Stimulated activated naive B cell treated with anti-CD40 and anti-IgM and Interleukin-4, amounts not matched to agents 10 μg/mL and 1 μg/mL and 100 μg/mL, for 72 hours (primary cell): Measurements from ENCODE around the gene RORC.

ENCODE experiments used
- ATAC-seq, 2 donors: fragments of 150-1000 bp; cut with Tn5 transposase; replicated peaks; 2 replicates each; pipeline ENCODE4 v1.10.0; 2021; ENCODE audit warnings: moderate library complexity in 1 of 2
- DNase-seq: peaks from one replicate; pipeline ENCODE4 v3.0.0; 2021
- H3K27ac Mint-ChIP-seq: one replicate; pipeline ENCODE4 v1.8.0; 2022; ENCODE audit warnings: mild to moderate bottlenecking, mixed read lengths
- H3K27me3 Mint-ChIP-seq, 2 donors: one replicate each; pipeline ENCODE4 v1.8.0; 2022; ENCODE audit warnings: mixed read lengths in 2 of 2
- H3K36me3 Mint-ChIP-seq, 2 donors: one replicate each; pipeline ENCODE4 v1.8.0; 2022; ENCODE audit warnings: mixed read lengths in 2 of 2, mild to moderate bottlenecking in 1 of 2
- H3K4me1 Mint-ChIP-seq, 2 donors: one replicate each; pipeline ENCODE4 v1.8.0; 2022; ENCODE audit warnings: mixed read lengths in 2 of 2, mild to moderate bottlenecking in 1 of 2
- H3K4me3 Mint-ChIP-seq, 2 donors: one replicate each; pipeline ENCODE4 v1.8.0; 2022; ENCODE audit warnings: mild to moderate bottlenecking in 2 of 2, mixed read lengths in 2 of 2, moderate library complexity in 1 of 2
- H3K9me3 Mint-ChIP-seq, 2 donors: one replicate each; pipeline ENCODE4 v1.8.0; 2022; ENCODE audit warnings: mixed read lengths in 2 of 2, mild to moderate bottlenecking in 1 of 2

The RORC gene

GRCh38 chr1:151839457-151840403, 8.1 kb upstream of the RORC start, which contains the start of gene C2CD4D:
Gene C2CD4D (minus strand): TSS chr1:151839820. CDS start chr1:151838989, 831 bp downstream.
- ATAC-seq (peak; percentile 54 to 60), DNase-seq (peak; percentile 50)
- Mint-ChIP-seq H3K27ac (peak within 1 kb of the TSS; percentile 84), H3K4me1 (peaks cover 27 to 48% of the 10 kb centered on the region in 2 donors), H3K27me3 (peaks cover 8 to 31% of the 10 kb centered on the region in 2 donors), H3K36me3 (peaks cover 4 to 8% of the 10 kb centered on the region in 2 donors), H3K4me3 (peak within 1 kb of the TSS; percentile 84 to 87), H3K9me3 (no peaks in the 10 kb centered on the region)

- peak overlapping the region; percentile 26 for H3K27ac Mint-ChIP-seq
- DNase-seq: no peak
- H3K27me3 Mint-ChIP-seq: peaks cover 8 to 31% of the 10 kb centered on the region in 2 donors
- peaks cover 27 to 41% of the 10 kb centered on the region in 2 donors for H3K4me1 Mint-ChIP-seq
- no peaks in the 10 kb centered on the region for H3K9me3 Mint-ChIP-seq
- ATAC-seq: no peak
- peaks cover 0 to 3% of the 10 kb centered on the region in 2 donors for H3K36me3 Mint-ChIP-seq
- peak overlapping the region; percentile 84 to 87 for H3K4me3 Mint-ChIP-seq
Measured at GRCh38 chr1:151839082-151839412, 7.4 kb upstream of the RORC start.

GRCh38 chr1:151838222-151839081, 6.8 kb upstream of the RORC start:
- peak overlapping the region; percentile 26 for H3K27ac Mint-ChIP-seq
- peaks cover 0 to 3% of the 10 kb centered on the region in 2 donors for H3K36me3 Mint-ChIP-seq
- peak overlapping the region; percentile 84 to 87 for H3K4me3 Mint-ChIP-seq
- H3K4me1 Mint-ChIP-seq: peaks cover 26 to 41% of the 10 kb centered on the region in 2 donors
- DNase-seq (peak; percentile 46), ATAC-seq (peak; percentile 28 to 40)
- H3K27me3 Mint-ChIP-seq: peaks cover 8 to 31% of the 10 kb centered on the region in 2 donors
- no peaks in the 10 kb centered on the region for H3K9me3 Mint-ChIP-seq

GRCh38 chr1:151837884-151838221, 6.3 kb upstream of the RORC start:
- no peak for DNase-seq
- Mint-ChIP-seq H3K4me1 (peaks cover 22 to 40% of the 10 kb centered on the region in 2 donors), H3K36me3 (peaks cover 0 to 3% of the 10 kb centered on the region in 2 donors), H3K27ac (peak overlapping the region; percentile 75), H3K27me3 (peaks cover 8 to 31% of the 10 kb centered on the region in 2 donors), H3K9me3 (no peaks in the 10 kb centered on the region), H3K4me3 (peak overlapping the region; percentile 80 to 84)
- ATAC-seq: no peak

GRCh38 chr1:151837197-151837596, 5.6 kb upstream of the RORC start:
- peaks cover 22 to 40% of the 10 kb centered on the region in 2 donors for H3K4me1 Mint-ChIP-seq
- H3K9me3 Mint-ChIP-seq: no peaks in the 10 kb centered on the region
- peak; percentile 3 for ATAC-seq
- peaks cover 8 to 31% of the 10 kb centered on the region in 2 donors for H3K27me3 Mint-ChIP-seq
- peak overlapping the region; percentile 80 to 84 for H3K4me3 Mint-ChIP-seq
- peaks cover 0 to 3% of the 10 kb centered on the region in 2 donors for H3K36me3 Mint-ChIP-seq
- H3K27ac Mint-ChIP-seq: peak overlapping the region; percentile 56
- DNase-seq: no peak

GRCh38 chr1:151835596-151835995, 4.0 kb upstream of the RORC start:
- H3K36me3 Mint-ChIP-seq: no peaks in the 10 kb centered on the region
- ATAC-seq (no peak), DNase-seq (no peak)
- peaks cover 26 to 49% of the 10 kb centered on the region in 2 donors for H3K4me1 Mint-ChIP-seq
- H3K4me3 Mint-ChIP-seq: no peak overlapping the region
- H3K9me3 Mint-ChIP-seq: no peaks in the 10 kb centered on the region
- no peak overlapping the region for H3K27ac Mint-ChIP-seq
- H3K27me3 Mint-ChIP-seq: peaks cover 13 to 37% of the 10 kb centered on the region in 2 donors

GRCh38 chr1:151834239-151834638, 2.6 kb upstream of the RORC start:
- peaks cover 24 to 44% of the 10 kb centered on the region in 2 donors for H3K4me1 Mint-ChIP-seq
- H3K36me3 Mint-ChIP-seq: no peaks in the 10 kb centered on the region
- no peaks in the 10 kb centered on the region for H3K9me3 Mint-ChIP-seq
- H3K27ac Mint-ChIP-seq: no peak overlapping the region
- H3K27me3 Mint-ChIP-seq: peaks cover 22 to 35% of the 10 kb centered on the region in 2 donors
- H3K4me3 Mint-ChIP-seq: no peak overlapping the region
- no peak for ATAC-seq
- DNase-seq: no peak

- no peak for DNase-seq
- Mint-ChIP-seq H3K4me3 (no peak overlapping the region), H3K27me3 (peaks cover 26 to 39% of the 10 kb centered on the region in 2 donors), H3K27ac (no peak overlapping the region), H3K9me3 (no peaks in the 10 kb centered on the region), H3K36me3 (no peaks in the 10 kb centered on the region), H3K4me1 (peaks cover 29 to 47% of the 10 kb centered on the region in 2 donors)
- no peak for ATAC-seq
Measured at GRCh38 chr1:151833172-151833900, 1.7 kb upstream of the RORC start.

- Mint-ChIP-seq H3K4me1 (peaks cover 33 to 49% of the 10 kb centered on the region in 2 donors), H3K4me3 (no peak overlapping the region), H3K27ac (no peak overlapping the region), H3K9me3 (no peaks in the 10 kb centered on the region), H3K27me3 (peaks cover 28 to 44% of the 10 kb centered on the region in 2 donors), H3K36me3 (no peaks in the 10 kb centered on the region)
- ATAC-seq: no peak
- DNase-seq: no peak
Measured at GRCh38 chr1:151832318-151832980, 847 bp upstream of the RORC start.

- Mint-ChIP-seq H3K9me3 (no peaks in the 10 kb centered on the region), H3K27ac (no peak overlapping the region), H3K27me3 (peaks cover 27 to 33% of the 10 kb centered on the region in 2 donors), H3K4me3 (no peak overlapping the region), H3K36me3 (no peaks in the 10 kb centered on the region), H3K4me1 (peaks cover 23 to 37% of the 10 kb centered on the region in 2 donors)
- ATAC-seq: no peak
- DNase-seq: no peak
Measured at GRCh38 chr1:151831256-151831591, 378 bp downstream of the RORC start.

- no peaks in the 10 kb centered on the region for H3K36me3 Mint-ChIP-seq
- peaks cover 22 to 37% of the 10 kb centered on the region in 2 donors for H3K4me1 Mint-ChIP-seq
- H3K27ac Mint-ChIP-seq: no peak overlapping the region
- no peak overlapping the region for H3K4me3 Mint-ChIP-seq
- H3K27me3 Mint-ChIP-seq: peaks cover 23 to 34% of the 10 kb centered on the region in 2 donors
- DNase-seq: no peak
- no peak for ATAC-seq
- H3K9me3 Mint-ChIP-seq: no peaks in the 10 kb centered on the region
Measured at GRCh38 chr1:151830055-151830454, 1.5 kb downstream of the RORC start.

- peaks cover 24 to 38% of the 10 kb centered on the region in 2 donors for H3K27me3 Mint-ChIP-seq
- H3K4me3 Mint-ChIP-seq: peak overlapping the region in 1 of 2 donors; percentile 1
- DNase-seq (no peak), ATAC-seq (no peak)
- H3K4me1 Mint-ChIP-seq: peaks cover 22 to 37% of the 10 kb centered on the region in 2 donors
- no peaks in the 10 kb centered on the region for H3K36me3 Mint-ChIP-seq
- peak overlapping the region; percentile 6 for H3K27ac Mint-ChIP-seq
- H3K9me3 Mint-ChIP-seq: no peaks in the 10 kb centered on the region
Measured at GRCh38 chr1:151829352-151830046, 2.1 kb downstream of the RORC start.

GRCh38 chr1:151828921-151829320, 2.7 kb downstream of the RORC start:
- Mint-ChIP-seq H3K27me3 (peaks cover 28 to 40% of the 10 kb centered on the region in 2 donors), H3K27ac (no peak overlapping the region), H3K4me1 (peaks cover 22 to 37% of the 10 kb centered on the region in 2 donors), H3K4me3 (peak overlapping the region in 1 of 2 donors; percentile 1), H3K9me3 (no peaks in the 10 kb centered on the region), H3K36me3 (no peaks in the 10 kb centered on the region)
- no peak for ATAC-seq
- no peak for DNase-seq
